Suppressor macrophage (primary cell): ENCODE results near the gene MATCAP1.

ENCODE experiments used
- DNase-seq, 4 experiments: peaks; one replicate each; pipeline ENCODE4 v3.0.0-alpha.2; 2020 to 2022

The MATCAP1 gene

GRCh38 chr16:67190448-67191399 is 7.0 kb upstream of the MATCAP1 start:
- DNase-seq: no peak

- DNase-seq: no peak
Measured at GRCh38 chr16:67190041-67190440, 6.3 kb upstream of the MATCAP1 start, which contains the start of gene EXOC3L1. Gene EXOC3L1, minus strand, starts transcription at chr16:67190136. Its CDS starts 460 bp downstream, at chr16:67189676.

GRCh38 chr16:67188798-67189197 is 5.0 kb upstream of the MATCAP1 start:
- DNase-seq: no peak

- DNase-seq: no peak
Measured at GRCh38 chr16:67188323-67188722, 4.6 kb upstream of the MATCAP1 start.

- DNase-seq: no peak
Measured at GRCh38 chr16:67187175-67187890, 3.6 kb upstream of the MATCAP1 start.

GRCh38 chr16:67186550-67186950 is 2.8 kb upstream of the MATCAP1 start:
- DNase-seq: no peak

- DNase-seq: no peak
Measured at GRCh38 chr16:67185651-67186134, 1.9 kb upstream of the MATCAP1 start.

- DNase-seq: peak; percentile 94 to 96 (median 95)
Measured at GRCh38 chr16:67184995-67185650, 1.4 kb upstream of the MATCAP1 start.

GRCh38 chr16:67184453-67184994 is 761 bp upstream of the MATCAP1 start:
- no peak for DNase-seq

GRCh38 chr16:67183284-67183626 is 508 bp downstream of the MATCAP1 start:
- no peak for DNase-seq

- DNase-seq: peak in 1 of 4 experiments; percentile 36
Measured at GRCh38 chr16:67182288-67182687, 1.5 kb downstream of the MATCAP1 start.

GRCh38 chr16:67181346-67181745 is 2.4 kb downstream of the MATCAP1 start:
- DNase-seq: peak in 2 of 4 experiments; percentile 29 to 47

- no peak for DNase-seq
Measured at GRCh38 chr16:67180166-67180565, 3.6 kb downstream of the MATCAP1 start.

- DNase-seq: no peak
Measured at GRCh38 chr16:67179421-67180080, 4.2 kb downstream of the MATCAP1 start.

GRCh38 chr16:67177743-67178699 is 5.7 kb downstream of the MATCAP1 start:
- DNase-seq: peak; percentile 51 to 81 (median 68)

GRCh38 chr16:67176662-67177061 is 7.1 kb downstream of the MATCAP1 start:
- DNase-seq: no peak

- DNase-seq: no peak
Measured at GRCh38 chr16:67174706-67175231, 9.0 kb downstream of the MATCAP1 start.

GRCh38 chr16:67173808-67174705 is 9.7 kb downstream of the MATCAP1 start:
- DNase-seq: peak; percentile 71 to 89 (median 81)

GRCh38 chr16:67173323-67173722 is 10.4 kb downstream of the MATCAP1 start:
- DNase-seq: no peak
